GM12878 (cell line): ENCODE measurements around the gene SLC9A3. TPM values are rescaled to one million over a fixed set of nuclear protein-coding genes. Genes with fewer than 3 reads are reported as not detected.

Experiments used
- ASH2L ChIP-seq: fragments of 300-600, 200-600 bp; sonication (generic); IDR thresholded peaks from 2 replicates; pipeline ENCODE4 v1.6.1; 2017; ENCODE audit warnings: low read depth, mild to moderate bottlenecking, borderline replicate concordance
- CHD2 ChIP-seq: IDR thresholded peaks from 2 replicates; pipeline ENCODE4 v1.6.1; 2011; ENCODE audit warnings: low read depth, low read length, improper control_type of control experiment, borderline replicate concordance
- CREM ChIP-seq: IDR thresholded peaks from 2 replicates; pipeline ENCODE4 v1.6.1; 2014; ENCODE audit warnings: antibody characterized with exemption, low read depth
- CTCF ChIP-seq, 3 experiments: IDR thresholded peaks in 2 of 3; conservative IDR thresholded peaks in 1 of 3; 2 replicates each; pipeline ENCODE4 v1.5.1; 2011; ENCODE audit warnings: low read depth in 3 of 3, low read length in 3 of 3, mild to moderate bottlenecking in 3 of 3, control low read depth in 2 of 3, moderate library complexity in 2 of 3, inconsistent platforms in 1 of 3, mixed read lengths in 1 of 3; ENCODE audit not compliant: control insufficient read depth in 2 of 3, insufficient read depth in 1 of 3; ENCODE audit errors: extremely low read depth in 1 of 3
- DPF2 ChIP-seq: fragments of 450-650 bp; IDR thresholded peaks from 2 replicates; pipeline ENCODE4 v1.6.1; 2017; ENCODE audit warnings: mild to moderate bottlenecking
- EGR1 ChIP-seq, 2 experiments: IDR thresholded peaks; 1 replicate in 1 of 2; 2 replicates in 1 of 2; pipeline ENCODE4 v1.6.1; 2011 to 2012; ENCODE audit warnings: low read depth in 2 of 2, low read length in 2 of 2, borderline replicate concordance in 1 of 2, mild to moderate bottlenecking in 1 of 2, moderate library complexity in 1 of 2
- FOS ChIP-seq: IDR thresholded peaks from 3 replicates; pipeline ENCODE4 v1.6.1; 2011; ENCODE audit warnings: borderline replicate concordance; ENCODE audit not compliant: insufficient read length; ENCODE audit errors: extremely low read depth
- HCFC1 ChIP-seq: fragments of 150-350 bp; IDR thresholded peaks from 2 replicates; pipeline ENCODE4 v1.6.1; 2014; ENCODE audit warnings: low read length
- MEF2B ChIP-seq: fragments of 450-650 bp; IDR thresholded peaks from 2 replicates; pipeline ENCODE4 v1.6.1; 2018; ENCODE audit warnings: mild to moderate bottlenecking, moderate library complexity; ENCODE audit not compliant: partially characterized antibody, poor library complexity, severe bottlenecking
- NFXL1 ChIP-seq: fragments of 450-650 bp; IDR thresholded peaks from 2 replicates; pipeline ENCODE4 v1.6.1; 2017; ENCODE audit warnings: antibody characterized with exemption, mild to moderate bottlenecking, borderline replicate concordance
- SPI1 ChIP-seq: IDR thresholded peaks from 2 replicates; pipeline ENCODE4 v1.6.1; 2011; ENCODE audit warnings: low read depth, mild to moderate bottlenecking, low read length, moderate library complexity, borderline replicate concordance; ENCODE audit not compliant: insufficient read depth
- SREBF1 ChIP-seq: IDR thresholded peaks from 2 replicates; pipeline ENCODE4 v1.6.1; 2012; ENCODE audit warnings: mild to moderate bottlenecking, low read length
- SUZ12 ChIP-seq: fragments of 200-600 bp; sonication (generic); IDR thresholded peaks from one replicate; pipeline ENCODE4 v1.6.1; 2018; ENCODE audit warnings: antibody characterized with exemption, mild to moderate bottlenecking; ENCODE audit not compliant: unreplicated experiment
- ZNF24 ChIP-seq: fragments of 450-650 bp; IDR thresholded peaks from 2 replicates; pipeline ENCODE4 v1.6.1; 2017; ENCODE audit warnings: antibody characterized with exemption, mild to moderate bottlenecking
- polyA plus RNA-seq, 11 experiments: library from polyadenylated mRNA; depleted of rRNA in 4 of 11; unstranded in 6 of 11; stranded (reverse) in 5 of 11; fragments of >200 nt; fragmentation: Nextera tagmentation in 4 of 11; fragmentation: Illumina TruSeq in 1 of 11; extraction: Ambion mirVana in 4 of 11; extraction: Trizol in 1 of 11; gene quantifications; 1 replicate in 1 of 11; 2 replicates in 10 of 11; pipeline versions ENCODE4 v1.2.1 to v1.2.3, GENCODE V29; 2011 to 2016; ENCODE audit warnings: inconsistent platforms in 2 of 11, missing spikeins in 2 of 11, low read depth in 1 of 11
- total RNA-seq, 4 experiments: library from RNA; depleted of rRNA in 3 of 4; stranded (reverse); fragments of >200 nt in 3 of 4; fragmentation: Illumina TruSeq in 1 of 4; extraction: Trizol in 1 of 4; gene quantifications; 2 replicates each; pipeline versions ENCODE4 v1.2.1 to v1.2.3, GENCODE V29; 2013 to 2021
- TF ChIP-seq, protein P1 (sequence below): IDR thresholded peaks from 2 replicates; pipeline ENCODE4 v1.6.1; 2011; ENCODE audit warnings: borderline replicate concordance, low read depth, mild to moderate bottlenecking, moderate library complexity, low read length; ENCODE audit not compliant: insufficient read depth, poor library complexity, severe bottlenecking
- TF ChIP-seq, protein P2 (sequence below): fragments of 450-650 bp; IDR thresholded peaks from 2 replicates; pipeline ENCODE4 v1.6.1; 2018; ENCODE audit warnings: mild to moderate bottlenecking, low read depth, moderate library complexity; ENCODE audit not compliant: partially characterized antibody
- TF ChIP-seq, protein P3 (sequence below): fragments of 450-650 bp; formaldehyde crosslinking; IDR thresholded peaks from 2 replicates; pipeline ENCODE4 v1.4.0; 2020; ENCODE audit warnings: mild to moderate bottlenecking, moderate library complexity

The SLC9A3 gene
- total and polyA plus RNA-seq, 10 of the 15 experiments (the other 5 are each of a cell fraction or from before 2014, with no cell fraction given): 0.04 to 5.2 (median 2.3) TPM; not detected in 1

GRCh38 chr5:543755-544674, 19.8 kb upstream of the SLC9A3 start (continued):
- no peak for TF ChIP-seq MEF2B
- no peak for TF ChIP-seq ASH2L
- peak in 1 of 2 experiments; percentile 85; a peak in 2 of 3 replicates for TF ChIP-seq EGR1 (IDR thresholded peaks at IDR 0.05; ENCODE audit: borderline replicate concordance in 1 of 2, low read depth in 2 of 2, low read length in 2 of 2)
- TF ChIP-seq CREM: peak; percentile 49
- TF ChIP-seq, protein P1, sequence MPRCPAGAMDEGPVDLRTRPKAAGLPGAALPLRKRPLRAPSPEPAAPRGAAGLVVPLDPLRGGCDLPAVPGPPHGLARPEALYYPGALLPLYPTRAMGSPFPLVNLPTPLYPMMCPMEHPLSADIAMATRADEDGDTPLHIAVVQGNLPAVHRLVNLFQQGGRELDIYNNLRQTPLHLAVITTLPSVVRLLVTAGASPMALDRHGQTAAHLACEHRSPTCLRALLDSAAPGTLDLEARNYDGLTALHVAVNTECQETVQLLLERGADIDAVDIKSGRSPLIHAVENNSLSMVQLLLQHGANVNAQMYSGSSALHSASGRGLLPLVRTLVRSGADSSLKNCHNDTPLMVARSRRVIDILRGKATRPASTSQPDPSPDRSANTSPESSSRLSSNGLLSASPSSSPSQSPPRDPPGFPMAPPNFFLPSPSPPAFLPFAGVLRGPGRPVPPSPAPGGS: no peak
- no peak for TF ChIP-seq HCFC1
- peak; percentile 95 for TF ChIP-seq DPF2
- TF ChIP-seq NFXL1: no peak
- no peak for TF ChIP-seq FOS
- TF ChIP-seq SPI1: peak; percentile 97
- no peak for TF ChIP-seq ZNF24
- TF ChIP-seq SUZ12: no peak
- TF ChIP-seq, protein P2, sequence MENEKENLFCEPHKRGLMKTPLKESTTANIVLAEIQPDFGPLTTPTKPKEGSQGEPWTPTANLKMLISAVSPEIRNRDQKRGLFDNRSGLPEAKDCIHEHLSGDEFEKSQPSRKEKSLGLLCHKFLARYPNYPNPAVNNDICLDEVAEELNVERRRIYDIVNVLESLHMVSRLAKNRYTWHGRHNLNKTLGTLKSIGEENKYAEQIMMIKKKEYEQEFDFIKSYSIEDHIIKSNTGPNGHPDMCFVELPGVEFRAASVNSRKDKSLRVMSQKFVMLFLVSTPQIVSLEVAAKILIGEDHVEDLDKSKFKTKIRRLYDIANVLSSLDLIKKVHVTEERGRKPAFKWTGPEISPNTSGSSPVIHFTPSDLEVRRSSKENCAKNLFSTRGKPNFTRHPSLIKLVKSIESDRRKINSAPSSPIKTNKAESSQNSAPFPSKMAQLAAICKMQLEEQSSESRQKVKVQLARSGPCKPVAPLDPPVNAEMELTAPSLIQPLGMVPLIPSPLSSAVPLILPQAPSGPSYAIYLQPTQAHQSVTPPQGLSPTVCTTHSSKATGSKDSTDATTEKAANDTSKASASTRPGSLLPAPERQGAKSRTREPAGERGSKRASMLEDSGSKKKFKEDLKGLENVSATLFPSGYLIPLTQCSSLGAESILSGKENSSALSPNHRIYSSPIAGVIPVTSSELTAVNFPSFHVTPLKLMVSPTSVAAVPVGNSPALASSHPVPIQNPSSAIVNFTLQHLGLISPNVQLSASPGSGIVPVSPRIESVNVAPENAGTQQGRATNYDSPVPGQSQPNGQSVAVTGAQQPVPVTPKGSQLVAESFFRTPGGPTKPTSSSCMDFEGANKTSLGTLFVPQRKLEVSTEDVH: no peak
- 0 out of 2 replicates have a peak, but pooled peaks have one; percentile 19 for TF ChIP-seq CHD2
- TF ChIP-seq SREBF1: no peak
- TF ChIP-seq CTCF (IDR thresholded peaks at IDR 0.05 in 2 of 3, conservative IDR thresholded peaks at IDR 0.05 in 1 of 3; ENCODE audit: control insufficient read depth in 2 of 3, extremely low read depth in 1 of 3, insufficient read depth in 1 of 3, low read depth in 3 of 3, low read length in 3 of 3): no peak
- TF ChIP-seq, protein P3, sequence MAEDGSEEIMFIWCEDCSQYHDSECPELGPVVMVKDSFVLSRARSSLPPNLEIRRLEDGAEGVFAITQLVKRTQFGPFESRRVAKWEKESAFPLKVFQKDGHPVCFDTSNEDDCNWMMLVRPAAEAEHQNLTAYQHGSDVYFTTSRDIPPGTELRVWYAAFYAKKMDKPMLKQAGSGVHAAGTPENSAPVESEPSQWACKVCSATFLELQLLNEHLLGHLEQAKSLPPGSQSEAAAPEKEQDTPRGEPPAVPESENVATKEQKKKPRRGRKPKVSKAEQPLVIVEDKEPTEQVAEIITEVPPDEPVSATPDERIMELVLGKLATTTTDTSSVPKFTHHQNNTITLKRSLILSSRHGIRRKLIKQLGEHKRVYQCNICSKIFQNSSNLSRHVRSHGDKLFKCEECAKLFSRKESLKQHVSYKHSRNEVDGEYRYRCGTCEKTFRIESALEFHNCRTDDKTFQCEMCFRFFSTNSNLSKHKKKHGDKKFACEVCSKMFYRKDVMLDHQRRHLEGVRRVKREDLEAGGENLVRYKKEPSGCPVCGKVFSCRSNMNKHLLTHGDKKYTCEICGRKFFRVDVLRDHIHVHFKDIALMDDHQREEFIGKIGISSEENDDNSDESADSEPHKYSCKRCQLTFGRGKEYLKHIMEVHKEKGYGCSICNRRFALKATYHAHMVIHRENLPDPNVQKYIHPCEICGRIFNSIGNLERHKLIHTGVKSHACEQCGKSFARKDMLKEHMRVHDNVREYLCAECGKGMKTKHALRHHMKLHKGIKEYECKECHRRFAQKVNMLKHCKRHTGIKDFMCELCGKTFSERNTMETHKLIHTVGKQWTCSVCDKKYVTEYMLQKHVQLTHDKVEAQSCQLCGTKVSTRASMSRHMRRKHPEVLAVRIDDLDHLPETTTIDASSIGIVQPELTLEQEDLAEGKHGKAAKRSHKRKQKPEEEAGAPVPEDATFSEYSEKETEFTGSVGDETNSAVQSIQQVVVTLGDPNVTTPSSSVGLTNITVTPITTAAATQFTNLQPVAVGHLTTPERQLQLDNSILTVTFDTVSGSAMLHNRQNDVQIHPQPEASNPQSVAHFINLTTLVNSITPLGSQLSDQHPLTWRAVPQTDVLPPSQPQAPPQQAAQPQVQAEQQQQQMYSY: no peak
